ENCODE results near the gene NFIA.

Gene NFIA

DNA sequence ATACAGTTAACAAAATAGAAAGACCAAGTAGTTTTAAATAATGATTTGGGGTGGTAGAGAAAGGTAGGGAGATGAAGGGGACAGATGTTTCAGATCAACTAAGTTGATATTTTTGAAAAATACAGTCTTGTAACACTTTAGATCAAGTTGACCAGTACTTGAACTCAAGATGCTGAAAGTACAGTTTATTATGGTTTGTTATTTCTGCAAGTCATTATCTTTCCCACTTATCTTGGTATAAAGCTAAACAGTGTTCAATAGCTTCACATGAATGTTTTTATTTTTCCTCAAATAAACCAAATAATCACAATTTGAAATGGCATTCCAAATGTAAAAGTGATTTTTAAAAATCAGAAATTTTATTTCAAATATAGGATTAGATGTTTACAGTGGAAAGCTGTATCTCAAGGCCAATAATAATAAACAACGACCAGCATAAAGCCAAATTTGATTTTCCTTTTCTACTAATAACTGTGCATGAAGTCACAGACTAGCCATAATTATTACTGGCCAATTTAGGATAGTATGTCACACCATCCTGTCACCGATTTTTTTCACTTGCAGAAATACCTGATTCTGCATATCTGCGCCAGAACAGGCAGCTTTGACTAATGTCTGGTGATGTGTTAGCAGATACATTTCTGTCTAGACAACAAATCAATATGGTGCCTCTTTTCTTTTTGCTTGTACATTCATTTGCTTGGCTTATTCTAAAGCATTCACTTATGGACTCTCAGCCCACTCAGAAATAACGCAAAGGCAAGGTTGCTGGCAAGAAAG, 322.4 kb downstream of the NFIA start (continued):
- TF ChIP-seq ZNF768 (tag by site-specific recombination; IDR thresholded peaks at IDR 0.05) (no peak), ZNF354C (tag by site-specific recombination; IDR thresholded peaks at IDR 0.05; ENCODE audit: borderline replicate concordance, low read depth) (no peak), ZNF747 (tag by site-specific recombination; IDR thresholded peaks at IDR 0.05) (no peak), PRDM2 (tag by site-specific recombination; IDR thresholded peaks at IDR 0.05; ENCODE audit: borderline replicate concordance) (no peak), SP3 (tag by site-specific recombination; IDR thresholded peaks at IDR 0.05) (no peak), SALL2 (tag by site-specific recombination; IDR thresholded peaks at IDR 0.05; ENCODE audit: borderline replicate concordance) (no peak)
- TF ChIP-seq, protein P1, sequence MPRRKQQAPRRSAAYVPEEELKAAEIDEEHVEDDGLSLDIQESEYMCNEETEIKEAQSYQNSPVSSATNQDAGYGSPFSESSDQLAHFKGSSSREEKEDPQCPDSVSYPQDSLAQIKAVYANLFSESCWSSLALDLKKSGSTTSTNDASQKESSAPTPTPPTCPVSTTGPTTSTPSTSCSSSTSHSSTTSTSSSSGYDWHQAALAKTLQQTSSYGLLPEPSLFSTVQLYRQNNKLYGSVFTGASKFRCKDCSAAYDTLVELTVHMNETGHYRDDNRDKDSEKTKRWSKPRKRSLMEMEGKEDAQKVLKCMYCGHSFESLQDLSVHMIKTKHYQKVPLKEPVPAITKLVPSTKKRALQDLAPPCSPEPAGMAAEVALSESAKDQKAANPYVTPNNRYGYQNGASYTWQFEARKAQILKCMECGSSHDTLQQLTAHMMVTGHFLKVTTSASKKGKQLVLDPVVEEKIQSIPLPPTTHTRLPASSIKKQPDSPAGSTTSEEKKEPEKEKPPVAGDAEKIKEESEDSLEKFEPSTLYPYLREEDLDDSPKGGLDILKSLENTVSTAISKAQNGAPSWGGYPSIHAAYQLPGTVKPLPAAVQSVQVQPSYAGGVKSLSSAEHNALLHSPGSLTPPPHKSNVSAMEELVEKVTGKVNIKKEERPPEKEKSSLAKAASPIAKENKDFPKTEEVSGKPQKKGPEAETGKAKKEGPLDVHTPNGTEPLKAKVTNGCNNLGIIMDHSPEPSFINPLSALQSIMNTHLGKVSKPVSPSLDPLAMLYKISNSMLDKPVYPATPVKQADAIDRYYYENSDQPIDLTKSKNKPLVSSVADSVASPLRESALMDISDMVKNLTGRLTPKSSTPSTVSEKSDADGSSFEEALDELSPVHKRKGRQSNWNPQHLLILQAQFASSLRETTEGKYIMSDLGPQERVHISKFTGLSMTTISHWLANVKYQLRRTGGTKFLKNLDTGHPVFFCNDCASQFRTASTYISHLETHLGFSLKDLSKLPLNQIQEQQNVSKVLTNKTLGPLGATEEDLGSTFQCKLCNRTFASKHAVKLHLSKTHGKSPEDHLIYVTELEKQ (tag by site-specific recombination; IDR thresholded peaks at IDR 0.05; ENCODE audit: borderline replicate concordance): no peak

DNA sequence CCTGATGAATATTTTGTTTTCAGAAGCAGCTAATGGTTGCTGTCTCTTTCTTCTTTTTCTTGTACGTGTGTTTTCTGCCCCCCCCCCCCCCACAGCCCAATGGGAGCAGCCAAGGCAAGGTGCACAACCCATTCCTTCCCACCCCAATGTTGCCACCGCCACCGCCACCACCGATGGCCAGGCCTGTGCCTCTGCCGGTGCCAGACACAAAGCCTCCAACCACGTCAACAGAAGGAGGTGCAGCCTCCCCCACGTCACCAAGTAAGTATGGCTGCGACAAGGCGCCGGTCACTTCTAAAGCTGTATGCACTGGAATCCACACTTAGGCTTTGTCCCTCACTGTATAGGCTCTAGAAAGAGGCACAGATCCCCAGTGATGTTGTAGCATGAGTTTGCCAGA, 324.1 kb downstream of the NFIA start:
- Histone ChIP-seq H3K4me3 (ENCODE audit: low read depth, low read length) (no peak overlapping the region), H3K27ac (ENCODE audit: extremely low read depth, low read depth, low read length) (no peak overlapping the region), H3K9me3 (ENCODE audit: control insufficient read depth, insufficient read depth, low read depth, low read length) (no peaks in the 10 kb centered on the region), H3K36me3 (ENCODE audit: control insufficient read depth in 2 of 2, insufficient read depth in 1 of 2, low read length in 2 of 2) (peaks cover 8 to 37% of the 10 kb centered on the region in 2 experiments), H3K4me1 (ENCODE audit: control insufficient read depth, insufficient read depth, low read length) (peaks cover 19% of the 10 kb centered on the region)
- POLR2A ChIA-PET: no interaction called here
- no peak for TF ChIP-seq ZNF596 (tag by site-specific recombination; IDR thresholded peaks at IDR 0.05)
- TF ChIP-seq ZNF48 (tag by site-specific recombination; IDR thresholded peaks at IDR 0.05): no peak
- no peak for TF ChIP-seq ZNF513 (tag by site-specific recombination; IDR thresholded peaks at IDR 0.05)
- no peak for TF ChIP-seq ZNF664 (tag by site-specific recombination; IDR thresholded peaks at IDR 0.05)
- TF ChIP-seq, protein P2, sequence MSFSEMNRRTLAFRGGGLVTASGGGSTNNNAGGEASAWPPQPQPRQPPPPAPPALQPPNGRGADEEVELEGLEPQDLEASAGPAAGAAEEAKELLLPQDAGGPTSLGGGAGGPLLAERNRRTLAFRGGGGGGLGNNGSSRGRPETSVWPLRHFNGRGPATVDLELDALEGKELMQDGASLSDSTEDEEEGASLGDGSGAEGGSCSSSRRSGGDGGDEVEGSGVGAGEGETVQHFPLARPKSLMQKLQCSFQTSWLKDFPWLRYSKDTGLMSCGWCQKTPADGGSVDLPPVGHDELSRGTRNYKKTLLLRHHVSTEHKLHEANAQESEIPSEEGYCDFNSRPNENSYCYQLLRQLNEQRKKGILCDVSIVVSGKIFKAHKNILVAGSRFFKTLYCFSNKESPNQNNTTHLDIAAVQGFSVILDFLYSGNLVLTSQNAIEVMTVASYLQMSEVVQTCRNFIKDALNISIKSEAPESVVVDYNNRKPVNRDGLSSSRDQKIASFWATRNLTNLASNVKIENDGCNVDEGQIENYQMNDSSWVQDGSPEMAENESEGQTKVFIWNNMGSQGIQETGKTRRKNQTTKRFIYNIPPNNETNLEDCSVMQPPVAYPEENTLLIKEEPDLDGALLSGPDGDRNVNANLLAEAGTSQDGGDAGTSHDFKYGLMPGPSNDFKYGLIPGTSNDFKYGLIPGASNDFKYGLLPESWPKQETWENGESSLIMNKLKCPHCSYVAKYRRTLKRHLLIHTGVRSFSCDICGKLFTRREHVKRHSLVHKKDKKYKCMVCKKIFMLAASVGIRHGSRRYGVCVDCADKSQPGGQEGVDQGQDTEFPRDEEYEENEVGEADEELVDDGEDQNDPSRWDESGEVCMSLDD (tag by site-specific recombination; IDR thresholded peaks at IDR 0.05): no peak
- TF ChIP-seq ZNF311 (tag by site-specific recombination; IDR thresholded peaks at IDR 0.05; ENCODE audit: borderline replicate concordance): no peak
- no peak for TF ChIP-seq ZNF707 (tag by site-specific recombination; IDR thresholded peaks at IDR 0.05)
- TF ChIP-seq HOXA7 (CRISPR knock-in tag; IDR thresholded peaks at IDR 0.05; ENCODE audit: borderline replicate concordance): no peak
- TF ChIP-seq ZNF768 (tag by site-specific recombination; IDR thresholded peaks at IDR 0.05): no peak
- TF ChIP-seq BCL11A (tag by site-specific recombination; IDR thresholded peaks at IDR 0.05; ENCODE audit: low read depth): no peak
- CTCF ChIA-PET: interaction anchor here (0.7 to 1.2 kb wide), 3 partner anchors 39 to 428 kb away, joined by 3 to 6 read pairs (median 4); no protein-coding TSS in a partner anchor

Data from HEK293 (cell line).